Measurements from ENCODE around the gene ENTPD1.
"Not testable (repeated sequence)": the region's sequence is repeated elsewhere in the genome, so short reads cannot be mapped to it uniquely, and the experiment has no call there.

The ENTPD1 gene

DNA sequence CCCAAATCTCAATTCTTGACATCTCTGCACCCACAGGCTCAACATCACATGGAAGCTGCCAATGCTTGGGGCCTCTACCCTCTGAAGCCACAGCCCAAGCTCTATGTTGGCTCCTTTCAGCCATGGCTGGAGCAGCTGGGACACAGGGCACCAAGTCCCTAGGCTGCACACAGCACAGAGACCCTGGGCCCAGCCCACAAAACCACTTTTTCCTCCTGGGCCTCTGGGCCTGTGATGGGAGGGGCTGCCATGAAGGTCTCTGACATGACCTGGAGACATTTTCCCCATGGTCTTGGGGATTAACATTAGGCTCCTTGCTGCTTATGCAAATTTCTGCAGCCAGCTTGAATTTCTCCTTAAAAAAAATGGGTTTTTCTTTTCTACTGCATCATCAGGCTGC, 118.8 kb downstream of the ENTPD1 start:
- H3K4me3 ChIP-seq (ENCODE audit: insufficient read depth, low read depth, low read length, poor library complexity, severe bottlenecking); H3K36me3 ChIP-seq (ENCODE audit: control insufficient read depth, insufficient read depth, low read length); DNase-seq; H3K27me3 ChIP-seq (replicated peaks; ENCODE audit: control insufficient read depth, insufficient read depth, low read length, poor library complexity, severe bottlenecking); H3K9me3 ChIP-seq (ENCODE audit: control insufficient read depth, low read length); H3K4me1 ChIP-seq (ENCODE audit: control insufficient read depth, insufficient read depth, low read length, poor library complexity, severe bottlenecking); H3K27ac ChIP-seq (ENCODE audit: insufficient read depth, low read length, poor library complexity, severe bottlenecking): not testable (repeated sequence)

DNA sequence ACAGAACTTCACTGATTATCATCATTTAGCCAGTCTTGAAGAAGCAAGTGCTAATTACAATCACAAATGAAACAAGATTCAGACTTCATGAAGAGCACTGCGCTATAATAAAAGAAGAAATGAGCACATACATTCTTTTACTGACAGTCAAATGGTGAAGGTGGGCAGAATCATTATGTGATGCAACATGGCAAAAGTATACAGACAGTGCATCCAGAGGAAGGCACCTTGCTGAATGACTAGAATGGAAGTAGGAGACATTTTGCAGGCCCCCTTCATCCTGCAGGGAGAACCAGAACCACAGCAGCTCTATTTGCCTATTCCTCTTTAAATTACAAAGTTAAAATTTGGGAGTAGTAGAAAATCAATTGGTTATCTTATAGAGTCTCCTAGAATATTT, 120.8 kb downstream of the ENTPD1 start:
- H3K9me3 ChIP-seq (ENCODE audit: control insufficient read depth, low read length): no peaks in the 10 kb centered on the region
- no peaks in the 10 kb centered on the region for H3K27me3 ChIP-seq (replicated peaks; ENCODE audit: control insufficient read depth, insufficient read depth, low read length, poor library complexity, severe bottlenecking)
- no peak for DNase-seq
- no peak overlapping the region for H3K27ac ChIP-seq (ENCODE audit: insufficient read depth, low read length, poor library complexity, severe bottlenecking)
- no peaks in the 10 kb centered on the region for H3K4me1 ChIP-seq (ENCODE audit: control insufficient read depth, insufficient read depth, low read length, poor library complexity, severe bottlenecking)
- no peaks in the 10 kb centered on the region for H3K36me3 ChIP-seq (ENCODE audit: control insufficient read depth, insufficient read depth, low read length)
- no peak overlapping the region for H3K4me3 ChIP-seq (ENCODE audit: insufficient read depth, low read depth, low read length, poor library complexity, severe bottlenecking)

DNA sequence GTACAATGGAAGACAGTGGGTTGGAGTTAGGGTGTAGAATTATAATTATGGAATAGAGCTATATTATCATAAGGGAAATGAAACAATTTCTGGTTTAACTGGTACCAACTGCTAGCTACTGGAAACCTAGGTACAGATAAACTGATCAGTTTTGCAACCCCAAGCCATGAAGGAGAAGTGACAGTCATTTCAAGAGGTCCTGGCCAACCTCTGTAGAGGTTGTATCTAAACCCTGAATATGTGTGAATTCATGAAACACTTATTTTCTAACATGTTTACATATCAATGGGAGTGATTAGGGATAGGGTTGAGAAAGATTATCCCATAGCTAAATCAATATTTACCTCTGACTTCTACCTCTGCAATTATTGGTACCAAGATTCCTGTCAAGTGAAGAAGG, 121.9 kb downstream of the ENTPD1 start:
- Histone ChIP-seq H3K27ac (ENCODE audit: insufficient read depth, low read length, poor library complexity, severe bottlenecking) (no peak overlapping the region), H3K9me3 (ENCODE audit: control insufficient read depth, low read length) (no peaks in the 10 kb centered on the region), H3K4me3 (ENCODE audit: insufficient read depth, low read depth, low read length, poor library complexity, severe bottlenecking) (no peak overlapping the region), H3K27me3 (replicated peaks; ENCODE audit: control insufficient read depth, insufficient read depth, low read length, poor library complexity, severe bottlenecking) (no peaks in the 10 kb centered on the region), H3K4me1 (ENCODE audit: control insufficient read depth, insufficient read depth, low read length, poor library complexity, severe bottlenecking) (no peaks in the 10 kb centered on the region), H3K36me3 (ENCODE audit: control insufficient read depth, insufficient read depth, low read length) (no peaks in the 10 kb centered on the region)
- no peak for DNase-seq

DNA sequence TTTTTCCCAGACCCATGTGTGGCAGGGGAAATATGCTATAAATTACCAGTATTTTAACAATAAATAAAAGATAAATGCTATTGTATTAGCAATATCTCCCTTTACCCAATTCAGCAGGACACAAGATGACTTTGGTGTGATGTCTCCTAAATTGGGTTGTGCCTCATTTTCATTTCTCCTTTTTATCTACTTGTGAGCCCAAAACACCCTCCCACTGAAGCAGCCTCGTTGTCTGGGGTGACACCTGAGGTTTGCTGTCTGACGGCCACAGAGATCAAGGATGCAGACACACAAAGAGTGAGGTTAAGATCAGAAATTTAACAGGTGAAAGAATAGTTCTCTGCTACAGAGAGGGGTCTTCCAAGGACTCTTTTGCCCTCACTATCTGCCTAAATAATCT, 124.7 kb downstream of the ENTPD1 start:
- no peaks in the 10 kb centered on the region for H3K36me3 ChIP-seq (ENCODE audit: control insufficient read depth, insufficient read depth, low read length)
- no peaks in the 10 kb centered on the region for H3K9me3 ChIP-seq (ENCODE audit: control insufficient read depth, low read length)
- no peak overlapping the region for H3K27ac ChIP-seq (ENCODE audit: insufficient read depth, low read length, poor library complexity, severe bottlenecking)
- no peak for DNase-seq
- no peaks in the 10 kb centered on the region for H3K4me1 ChIP-seq (ENCODE audit: control insufficient read depth, insufficient read depth, low read length, poor library complexity, severe bottlenecking)
- no peaks in the 10 kb centered on the region for H3K27me3 ChIP-seq (replicated peaks; ENCODE audit: control insufficient read depth, insufficient read depth, low read length, poor library complexity, severe bottlenecking)
- no peak overlapping the region for H3K4me3 ChIP-seq (ENCODE audit: insufficient read depth, low read depth, low read length, poor library complexity, severe bottlenecking)

DNA sequence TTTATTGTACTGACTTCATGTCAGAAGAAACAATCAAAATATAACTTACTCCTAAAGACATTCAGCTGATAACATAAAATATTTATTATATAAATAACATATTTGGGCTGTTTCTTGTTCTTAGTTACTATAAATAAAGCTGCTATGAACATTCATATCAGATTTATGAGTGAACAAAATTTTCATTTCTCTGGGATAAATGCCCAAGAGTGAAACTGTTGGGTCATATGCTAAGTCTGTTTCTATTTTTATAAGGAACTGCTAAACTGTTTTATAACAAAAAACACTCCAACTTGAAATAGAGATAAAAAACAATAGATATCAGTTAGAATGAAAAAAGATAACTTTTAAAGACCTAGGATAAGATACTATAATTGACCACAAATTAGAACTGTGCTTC, 125.4 kb downstream of the ENTPD1 start:
- no peaks in the 10 kb centered on the region for H3K36me3 ChIP-seq (ENCODE audit: control insufficient read depth, insufficient read depth, low read length)
- no peaks in the 10 kb centered on the region for H3K27me3 ChIP-seq (replicated peaks; ENCODE audit: control insufficient read depth, insufficient read depth, low read length, poor library complexity, severe bottlenecking)
- no peaks in the 10 kb centered on the region for H3K9me3 ChIP-seq (ENCODE audit: control insufficient read depth, low read length)
- H3K4me3 ChIP-seq (ENCODE audit: insufficient read depth, low read depth, low read length, poor library complexity, severe bottlenecking): no peak overlapping the region
- DNase-seq: no peak
- no peaks in the 10 kb centered on the region for H3K4me1 ChIP-seq (ENCODE audit: control insufficient read depth, insufficient read depth, low read length, poor library complexity, severe bottlenecking)
- no peak overlapping the region for H3K27ac ChIP-seq (ENCODE audit: insufficient read depth, low read length, poor library complexity, severe bottlenecking)

DNA sequence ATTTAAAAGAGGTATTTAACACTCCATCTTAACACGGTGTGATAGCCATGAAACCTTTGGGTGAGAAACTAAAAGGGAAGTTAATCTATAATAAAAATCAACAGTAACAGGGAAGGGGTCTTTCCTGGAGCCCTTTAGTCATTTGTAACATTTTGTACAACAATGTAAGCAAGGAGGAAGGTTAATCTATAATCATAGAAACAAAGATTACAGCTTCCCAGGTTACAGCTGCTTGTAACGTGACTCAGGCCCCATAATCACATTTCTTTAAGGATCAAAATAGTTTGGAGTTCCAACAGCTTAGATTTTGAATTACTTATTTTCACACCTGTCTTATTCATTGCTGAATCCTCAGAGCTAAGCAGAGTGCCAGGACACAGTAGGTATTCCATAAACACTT, 133.9 kb downstream of the ENTPD1 start:
- Histone ChIP-seq H3K9me3 (ENCODE audit: control insufficient read depth, low read length) (no peaks in the 10 kb centered on the region), H3K27me3 (replicated peaks; ENCODE audit: control insufficient read depth, insufficient read depth, low read length, poor library complexity, severe bottlenecking) (no peaks in the 10 kb centered on the region), H3K4me1 (ENCODE audit: control insufficient read depth, insufficient read depth, low read length, poor library complexity, severe bottlenecking) (no peaks in the 10 kb centered on the region), H3K36me3 (ENCODE audit: control insufficient read depth, insufficient read depth, low read length) (peaks cover 2% of the 10 kb centered on the region), H3K27ac (ENCODE audit: insufficient read depth, low read length, poor library complexity, severe bottlenecking) (no peak overlapping the region), H3K4me3 (ENCODE audit: insufficient read depth, low read depth, low read length, poor library complexity, severe bottlenecking) (no peak overlapping the region)
- no peak for DNase-seq

DNA sequence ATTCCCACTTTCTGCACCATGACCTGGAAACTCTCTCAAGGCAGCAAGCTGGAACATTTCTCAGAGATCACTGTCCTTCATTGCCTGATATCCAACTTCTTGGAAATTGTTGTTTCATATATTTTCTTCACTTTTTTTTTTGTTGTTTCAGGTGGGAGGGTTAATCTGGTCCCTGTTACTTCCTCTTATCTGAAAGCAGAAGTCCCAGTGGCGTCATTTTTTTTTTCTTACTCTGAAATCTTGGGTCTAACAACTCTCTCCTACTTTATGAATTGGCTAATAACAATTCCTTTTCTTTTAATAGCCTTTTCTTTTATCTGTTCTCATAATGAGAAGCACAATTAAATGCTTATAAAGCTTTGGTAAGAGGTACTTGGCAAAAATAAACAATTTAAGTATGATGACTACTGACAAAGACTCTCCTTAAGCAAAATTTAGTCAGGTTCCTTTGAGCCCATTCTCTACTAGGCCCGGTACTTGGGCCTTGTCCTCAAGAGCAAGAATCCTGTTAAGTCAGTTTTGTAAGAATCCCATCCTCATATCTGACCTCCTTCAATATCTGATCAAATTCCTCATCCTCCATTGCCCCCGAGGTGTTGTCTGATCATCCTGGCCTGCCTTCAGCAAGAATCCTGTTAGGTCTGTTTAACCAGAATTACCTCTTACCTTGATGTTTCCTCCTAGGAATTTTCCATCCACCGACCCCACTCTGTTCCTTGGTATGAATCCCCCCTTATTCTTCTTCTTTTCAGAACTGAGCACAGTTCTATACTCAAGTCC, 140.3 kb downstream of the ENTPD1 start:
- H3K27ac ChIP-seq (ENCODE audit: insufficient read depth, low read length, poor library complexity, severe bottlenecking): no peak overlapping the region
- no peak for DNase-seq

DNA sequence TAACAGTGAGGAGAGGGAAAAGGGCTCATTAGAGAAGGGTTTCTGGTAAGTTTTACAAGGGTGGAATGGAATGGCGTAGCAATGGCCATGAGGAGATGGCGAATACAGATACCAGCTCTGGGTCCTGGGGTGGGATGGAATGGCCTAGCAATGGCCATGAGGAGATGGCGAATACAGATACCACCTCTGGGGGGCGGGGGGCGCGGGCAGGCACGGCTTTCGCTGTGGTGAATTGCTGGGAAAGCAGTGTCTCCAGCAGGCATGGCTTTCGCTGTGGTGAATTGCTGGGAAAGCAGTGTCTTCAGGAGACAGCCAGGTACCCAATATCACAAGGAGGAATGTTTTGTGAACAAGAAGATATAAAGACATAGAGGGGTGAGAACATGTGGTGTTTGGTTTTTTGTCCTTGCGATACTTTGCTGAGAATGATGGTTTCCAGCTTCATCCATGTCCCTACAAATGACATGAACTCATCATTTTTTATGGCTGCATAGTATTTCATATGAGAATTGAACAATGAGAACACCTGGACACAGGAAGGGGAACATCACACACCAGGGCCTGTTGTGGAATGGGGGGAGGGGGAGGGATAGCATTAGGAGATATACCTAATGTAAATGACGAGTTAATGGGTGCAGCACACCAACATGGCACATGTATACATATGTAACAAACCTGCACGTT, 150.1 kb downstream of the ENTPD1 start:
- H3K4me1 ChIP-seq (ENCODE audit: control insufficient read depth, insufficient read depth, low read length, poor library complexity, severe bottlenecking); H3K36me3 ChIP-seq (ENCODE audit: control insufficient read depth, insufficient read depth, low read length); H3K27me3 ChIP-seq (replicated peaks; ENCODE audit: control insufficient read depth, insufficient read depth, low read length, poor library complexity, severe bottlenecking); DNase-seq; H3K9me3 ChIP-seq (ENCODE audit: control insufficient read depth, low read length); H3K27ac ChIP-seq (ENCODE audit: insufficient read depth, low read length, poor library complexity, severe bottlenecking); H3K4me3 ChIP-seq (ENCODE audit: insufficient read depth, low read depth, low read length, poor library complexity, severe bottlenecking): not testable (repeated sequence)

More for the DNA sequence above, 140.3 kb downstream of the ENTPD1 start:
- Histone ChIP-seq H3K27me3 (replicated peaks; ENCODE audit: control insufficient read depth, insufficient read depth, low read length, poor library complexity, severe bottlenecking) (no peaks in the 10 kb centered on the region), H3K36me3 (ENCODE audit: control insufficient read depth, insufficient read depth, low read length) (peaks cover 24% of the 10 kb centered on the region), H3K9me3 (ENCODE audit: control insufficient read depth, low read length) (no peaks in the 10 kb centered on the region), H3K4me1 (ENCODE audit: control insufficient read depth, insufficient read depth, low read length, poor library complexity, severe bottlenecking) (no peaks in the 10 kb centered on the region), H3K4me3 (ENCODE audit: insufficient read depth, low read depth, low read length, poor library complexity, severe bottlenecking) (no peak overlapping the region)

DNA sequence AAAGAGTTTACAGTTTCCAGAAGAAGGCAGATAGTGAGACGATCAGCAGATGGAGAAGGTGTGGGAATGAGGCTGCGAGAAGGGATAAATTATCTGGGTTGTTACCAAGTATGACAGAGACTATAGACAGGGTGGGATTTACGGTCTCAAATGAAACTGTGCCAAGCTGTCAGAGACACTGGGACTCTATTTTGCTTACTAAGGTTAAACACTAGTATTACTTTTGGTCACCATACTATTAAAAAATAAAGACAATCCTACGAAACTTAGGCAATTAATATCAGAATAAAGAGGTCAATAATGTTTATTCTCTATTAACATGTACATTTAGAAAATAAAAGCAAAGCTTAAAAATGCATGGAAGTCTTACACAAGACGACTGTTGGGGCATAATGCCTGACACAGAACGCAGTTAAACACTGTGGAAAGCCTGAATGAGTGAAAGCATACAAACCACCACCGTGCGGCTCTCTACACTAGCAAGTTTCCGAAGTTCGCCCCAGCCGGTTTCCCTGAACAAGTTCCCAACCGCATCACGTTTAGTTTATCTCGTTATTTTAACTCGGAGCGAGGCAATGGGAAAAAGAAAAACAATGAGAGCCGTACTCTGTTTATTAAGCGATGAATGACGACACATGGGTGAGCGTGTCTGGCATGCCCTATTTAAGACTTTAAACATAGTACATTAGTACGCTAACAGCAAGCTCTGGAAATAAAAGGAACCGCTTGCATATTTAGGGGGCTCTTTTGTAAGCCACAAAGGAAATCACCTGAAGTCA, 150.9 kb downstream of the ENTPD1 start:
- no peaks in the 10 kb centered on the region for H3K27me3 ChIP-seq (replicated peaks; ENCODE audit: control insufficient read depth, insufficient read depth, low read length, poor library complexity, severe bottlenecking)
- no peaks in the 10 kb centered on the region for H3K9me3 ChIP-seq (ENCODE audit: control insufficient read depth, low read length)
- no peak for DNase-seq
- H3K4me3 ChIP-seq (ENCODE audit: insufficient read depth, low read depth, low read length, poor library complexity, severe bottlenecking): peak overlapping the region; percentile 85
- peak overlapping the region; percentile 60 for H3K27ac ChIP-seq (ENCODE audit: insufficient read depth, low read length, poor library complexity, severe bottlenecking)
- H3K4me1 ChIP-seq (ENCODE audit: control insufficient read depth, insufficient read depth, low read length, poor library complexity, severe bottlenecking): peaks cover 3% of the 10 kb centered on the region
- peaks cover 2% of the 10 kb centered on the region for H3K36me3 ChIP-seq (ENCODE audit: control insufficient read depth, insufficient read depth, low read length)

All from effector memory CD4-positive, alpha-beta T cell (primary cell).